ENCODE measurements around the gene FAM72B. TPM values are rescaled to one million over a fixed set of nuclear protein-coding genes. Genes with fewer than 3 reads are reported as not detected.
"Not testable (repeated sequence)": the region's sequence is repeated elsewhere in the genome, so short reads cannot be mapped to it uniquely, and the experiment has no call there.

The FAM72B gene
- total RNA-seq, 1 donor from 2014 or later = 48.4 TPM

- not testable (repeated sequence) for H3K9me3 Mint-ChIP-seq; H3K9me3 ChIP-seq (ENCODE audit: low read depth); H4K20me1 ChIP-seq (ENCODE audit: low read depth); DNase-seq (ENCODE audit: low spot score); H3K4me3 Mint-ChIP-seq; H3K36me3 Mint-ChIP-seq; H3K4me1 Mint-ChIP-seq; H3K36me3 ChIP-seq; H3K27me3 ChIP-seq; H3K27ac Mint-ChIP-seq; H3K27me3 Mint-ChIP-seq (ENCODE audit: insufficient read depth, low read depth); H3F3A ChIP-seq (ENCODE audit: low read depth); H3K4me3 ChIP-seq; H3K9ac ChIP-seq; H2AFZ ChIP-seq (replicated peaks); H3K4me1 ChIP-seq; H3K27ac ChIP-seq; H3K4me2 ChIP-seq
- peaks cover 13% of the 10 kb centered on the region for H3K79me2 ChIP-seq (ENCODE audit: low read depth)
Measured at GRCh38 chr1:121221770-121222169, 37.6 kb upstream of the FAM72B start.

- peaks cover 11% of the 10 kb centered on the region for H4K20me1 ChIP-seq (ENCODE audit: low read depth)
- H3K4me3 ChIP-seq; H3K36me3 ChIP-seq; H3F3A ChIP-seq (ENCODE audit: low read depth); DNase-seq (ENCODE audit: low spot score); H3K4me1 Mint-ChIP-seq; H3K27ac Mint-ChIP-seq; H2AFZ ChIP-seq (replicated peaks); H3K27me3 ChIP-seq; H3K4me2 ChIP-seq; H3K27ac ChIP-seq; H3K36me3 Mint-ChIP-seq; H3K4me1 ChIP-seq; H3K79me2 ChIP-seq (ENCODE audit: low read depth); H3K27me3 Mint-ChIP-seq (ENCODE audit: insufficient read depth, low read depth); H3K9me3 Mint-ChIP-seq; H3K9me3 ChIP-seq (ENCODE audit: low read depth); H3K9ac ChIP-seq; H3K4me3 Mint-ChIP-seq: not testable (repeated sequence)
Measured at GRCh38 chr1:121216676-121217075, 32.5 kb upstream of the FAM72B start.

GRCh38 chr1:121215699-121216417 lies 31.7 kb upstream of the FAM72B start:
- DNase-seq (ENCODE audit: low spot score); H3F3A ChIP-seq (ENCODE audit: low read depth); H3K4me1 Mint-ChIP-seq; H3K27me3 ChIP-seq; H3K79me2 ChIP-seq (ENCODE audit: low read depth); H3K4me1 ChIP-seq; H3K27me3 Mint-ChIP-seq (ENCODE audit: insufficient read depth, low read depth); H3K27ac Mint-ChIP-seq; H3K9ac ChIP-seq; H3K4me3 ChIP-seq; H3K36me3 ChIP-seq; H3K9me3 Mint-ChIP-seq; H3K36me3 Mint-ChIP-seq; H3K4me2 ChIP-seq; H2AFZ ChIP-seq (replicated peaks); H3K9me3 ChIP-seq (ENCODE audit: low read depth); H3K27ac ChIP-seq; H3K4me3 Mint-ChIP-seq: not testable (repeated sequence)
- H4K20me1 ChIP-seq (ENCODE audit: low read depth) = peaks cover 11% of the 10 kb centered on the region

GRCh38 chr1:121214544-121215156 lies 30.5 kb upstream of the FAM72B start:
- H3K9ac ChIP-seq; H3K4me3 ChIP-seq; H3K27ac Mint-ChIP-seq; DNase-seq (ENCODE audit: low spot score); H3F3A ChIP-seq (ENCODE audit: low read depth); H3K36me3 Mint-ChIP-seq; H3K9me3 ChIP-seq (ENCODE audit: low read depth); H3K4me3 Mint-ChIP-seq; H3K4me1 ChIP-seq; H2AFZ ChIP-seq (replicated peaks); H3K27me3 Mint-ChIP-seq (ENCODE audit: insufficient read depth, low read depth); H3K4me1 Mint-ChIP-seq; H3K27ac ChIP-seq; H3K27me3 ChIP-seq; H3K9me3 Mint-ChIP-seq; H3K36me3 ChIP-seq; H3K4me2 ChIP-seq; H3K79me2 ChIP-seq (ENCODE audit: low read depth): not testable (repeated sequence)
- H4K20me1 ChIP-seq (ENCODE audit: low read depth) = peaks cover 11% of the 10 kb centered on the region

- not testable (repeated sequence) for H3K9me3 ChIP-seq (ENCODE audit: low read depth); H3K27me3 Mint-ChIP-seq (ENCODE audit: insufficient read depth, low read depth)
Measured at GRCh38 chr1:121213491-121213890, 29.4 kb upstream of the FAM72B start.

GRCh38 chr1:121210778-121211177 lies 26.6 kb upstream of the FAM72B start:
- not testable (repeated sequence) for H3F3A ChIP-seq (ENCODE audit: low read depth); H3K36me3 ChIP-seq; H3K9ac ChIP-seq; DNase-seq (ENCODE audit: low spot score); H3K4me3 Mint-ChIP-seq; H3K79me2 ChIP-seq (ENCODE audit: low read depth); H3K4me2 ChIP-seq; H3K36me3 Mint-ChIP-seq; H3K9me3 ChIP-seq (ENCODE audit: low read depth); H4K20me1 ChIP-seq (ENCODE audit: low read depth); H3K27me3 Mint-ChIP-seq (ENCODE audit: insufficient read depth, low read depth); H3K27ac Mint-ChIP-seq; H3K4me3 ChIP-seq; H3K4me1 Mint-ChIP-seq; H3K4me1 ChIP-seq; H3K9me3 Mint-ChIP-seq; H3K27ac ChIP-seq; H2AFZ ChIP-seq (replicated peaks); H3K27me3 ChIP-seq

More at GRCh38 chr1:121213491-121213890, 29.4 kb upstream of the FAM72B start:
- not testable (repeated sequence) for H3K4me3 Mint-ChIP-seq; DNase-seq (ENCODE audit: low spot score); H3F3A ChIP-seq (ENCODE audit: low read depth); H3K36me3 ChIP-seq; H3K79me2 ChIP-seq (ENCODE audit: low read depth); H3K36me3 Mint-ChIP-seq; H3K27ac ChIP-seq; H3K4me2 ChIP-seq; H3K27ac Mint-ChIP-seq; H2AFZ ChIP-seq (replicated peaks); H3K4me1 ChIP-seq; H3K27me3 ChIP-seq; H3K9ac ChIP-seq; H3K4me1 Mint-ChIP-seq; H3K4me3 ChIP-seq; H3K9me3 Mint-ChIP-seq
- peaks cover 11% of the 10 kb centered on the region for H4K20me1 ChIP-seq (ENCODE audit: low read depth)

GRCh38 chr1:121208375-121208774 lies 24.2 kb upstream of the FAM72B start:
- H3K79me2 ChIP-seq (ENCODE audit: low read depth); H3K27ac ChIP-seq; H3K4me3 ChIP-seq; H2AFZ ChIP-seq (replicated peaks); H4K20me1 ChIP-seq (ENCODE audit: low read depth); H3K9me3 Mint-ChIP-seq; H3K36me3 ChIP-seq; H3K27me3 ChIP-seq; H3K4me2 ChIP-seq; H3F3A ChIP-seq (ENCODE audit: low read depth); DNase-seq (ENCODE audit: low spot score); H3K36me3 Mint-ChIP-seq; H3K9ac ChIP-seq; H3K27me3 Mint-ChIP-seq (ENCODE audit: insufficient read depth, low read depth); H3K9me3 ChIP-seq (ENCODE audit: low read depth); H3K4me1 Mint-ChIP-seq; H3K4me3 Mint-ChIP-seq; H3K27ac Mint-ChIP-seq; H3K4me1 ChIP-seq: not testable (repeated sequence)

- H2AFZ ChIP-seq (replicated peaks); H3K4me3 Mint-ChIP-seq; H3K36me3 Mint-ChIP-seq; H3K4me1 ChIP-seq; H3K27me3 Mint-ChIP-seq (ENCODE audit: insufficient read depth, low read depth); H3K27me3 ChIP-seq; DNase-seq (ENCODE audit: low spot score); H3F3A ChIP-seq (ENCODE audit: low read depth); H4K20me1 ChIP-seq (ENCODE audit: low read depth); H3K9me3 ChIP-seq (ENCODE audit: low read depth); H3K9ac ChIP-seq; H3K9me3 Mint-ChIP-seq; H3K27ac Mint-ChIP-seq; H3K4me1 Mint-ChIP-seq; H3K27ac ChIP-seq; H3K4me3 ChIP-seq; H3K79me2 ChIP-seq (ENCODE audit: low read depth); H3K36me3 ChIP-seq; H3K4me2 ChIP-seq: not testable (repeated sequence)
Measured at GRCh38 chr1:121207328-121207727, 23.2 kb upstream of the FAM72B start.
